Osteocyte (in vitro differentiated cells): Measurements from ENCODE around the gene ERN1. TPM values are rescaled to one million over a fixed set of nuclear protein-coding genes. Genes with fewer than 3 reads are reported as not detected.

Experiments used
- DNase-seq: peaks from one replicate; pipeline ENCODE4 v3.0.0; 2021; ENCODE audit warnings: mixed read lengths; ENCODE audit not compliant: unreplicated experiment; ENCODE audit errors: extremely low spot score
- H3K27ac Mint-ChIP-seq: one replicate; pipeline ENCODE4 v1.8.0; 2021; ENCODE audit warnings: mild to moderate bottlenecking, mixed read lengths; ENCODE audit not compliant: unreplicated experiment
- H3K27me3 Mint-ChIP-seq: one replicate; pipeline ENCODE4 v1.8.0; 2021; ENCODE audit warnings: mixed read lengths; ENCODE audit not compliant: unreplicated experiment
- H3K36me3 Mint-ChIP-seq: one replicate; pipeline ENCODE4 v1.8.0; 2021; ENCODE audit warnings: mixed read lengths; ENCODE audit not compliant: unreplicated experiment
- H3K4me1 Mint-ChIP-seq: one replicate; pipeline ENCODE4 v1.8.0; 2021; ENCODE audit warnings: mixed read lengths; ENCODE audit not compliant: unreplicated experiment
- H3K4me3 Mint-ChIP-seq: one replicate; pipeline ENCODE4 v1.8.0; 2021; ENCODE audit warnings: mild to moderate bottlenecking, moderate library complexity, mixed read lengths; ENCODE audit not compliant: unreplicated experiment
- H3K9me3 Mint-ChIP-seq: one replicate; pipeline ENCODE4 v1.8.0; 2021; ENCODE audit warnings: mixed read lengths; ENCODE audit not compliant: unreplicated experiment
- total RNA-seq: library from RNA; stranded (reverse); gene quantifications from 2 replicates; pipeline ENCODE4 v1.2.1, GENCODE V29; 2021
- TF ChIP-seq, protein P1 (sequence below): fragments of 200-600 bp; sonication (generic); IDR thresholded peaks from 2 replicates; pipeline ENCODE4 v1.5.0; 2021; ENCODE audit warnings: antibody characterized with exemption, mild to moderate bottlenecking, moderate library complexity

The ERN1 gene
- total RNA-seq, 1 donor from 2014 or later: 21.4 TPM

DNA sequence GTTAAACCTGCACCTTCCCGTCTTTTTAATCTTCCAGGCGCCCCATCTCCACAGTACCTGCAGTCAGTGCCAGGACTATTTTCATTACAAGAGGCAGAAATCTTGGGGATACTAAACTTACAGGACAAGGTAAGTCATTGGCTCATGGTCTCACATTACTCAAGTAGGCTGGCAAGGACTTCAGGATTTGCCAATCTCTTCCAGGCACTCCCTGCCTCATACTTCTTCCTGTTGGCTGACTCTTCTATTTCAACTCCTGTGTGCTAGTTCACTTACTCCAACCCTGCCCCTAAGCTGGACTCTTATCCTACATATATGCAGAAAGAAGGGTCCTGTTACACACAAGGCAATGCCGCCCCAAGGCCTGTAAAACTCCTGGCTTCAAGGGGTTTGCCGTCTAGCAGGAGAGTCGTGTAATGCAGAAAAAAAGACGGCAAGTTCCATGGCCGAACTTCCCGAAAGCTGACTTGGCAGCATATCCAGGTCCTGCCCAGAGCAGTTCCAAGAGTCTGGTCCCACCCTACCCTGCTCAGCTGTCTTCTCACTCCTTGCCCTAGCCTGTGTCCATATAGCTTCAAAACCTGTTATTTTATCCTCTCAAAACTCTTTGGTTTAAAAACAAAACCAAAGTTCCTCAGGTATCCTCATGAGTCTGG lies 14.8 kb downstream of the ERN1 start:
- TF ChIP-seq, protein P1, sequence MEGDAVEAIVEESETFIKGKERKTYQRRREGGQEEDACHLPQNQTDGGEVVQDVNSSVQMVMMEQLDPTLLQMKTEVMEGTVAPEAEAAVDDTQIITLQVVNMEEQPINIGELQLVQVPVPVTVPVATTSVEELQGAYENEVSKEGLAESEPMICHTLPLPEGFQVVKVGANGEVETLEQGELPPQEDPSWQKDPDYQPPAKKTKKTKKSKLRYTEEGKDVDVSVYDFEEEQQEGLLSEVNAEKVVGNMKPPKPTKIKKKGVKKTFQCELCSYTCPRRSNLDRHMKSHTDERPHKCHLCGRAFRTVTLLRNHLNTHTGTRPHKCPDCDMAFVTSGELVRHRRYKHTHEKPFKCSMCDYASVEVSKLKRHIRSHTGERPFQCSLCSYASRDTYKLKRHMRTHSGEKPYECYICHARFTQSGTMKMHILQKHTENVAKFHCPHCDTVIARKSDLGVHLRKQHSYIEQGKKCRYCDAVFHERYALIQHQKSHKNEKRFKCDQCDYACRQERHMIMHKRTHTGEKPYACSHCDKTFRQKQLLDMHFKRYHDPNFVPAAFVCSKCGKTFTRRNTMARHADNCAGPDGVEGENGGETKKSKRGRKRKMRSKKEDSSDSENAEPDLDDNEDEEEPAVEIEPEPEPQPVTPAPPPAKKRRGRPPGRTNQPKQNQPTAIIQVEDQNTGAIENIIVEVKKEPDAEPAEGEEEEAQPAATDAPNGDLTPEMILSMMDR: no peak
- Mint-ChIP-seq H3K4me1 (peaks cover 29% of the 10 kb centered on the region), H3K4me3 (no peak overlapping the region), H3K27ac (no peak overlapping the region), H3K36me3 (peaks cover 2% of the 10 kb centered on the region), H3K9me3 (no peaks in the 10 kb centered on the region), H3K27me3 (no peaks in the 10 kb centered on the region)
- DNase-seq: peak; percentile 73

DNA sequence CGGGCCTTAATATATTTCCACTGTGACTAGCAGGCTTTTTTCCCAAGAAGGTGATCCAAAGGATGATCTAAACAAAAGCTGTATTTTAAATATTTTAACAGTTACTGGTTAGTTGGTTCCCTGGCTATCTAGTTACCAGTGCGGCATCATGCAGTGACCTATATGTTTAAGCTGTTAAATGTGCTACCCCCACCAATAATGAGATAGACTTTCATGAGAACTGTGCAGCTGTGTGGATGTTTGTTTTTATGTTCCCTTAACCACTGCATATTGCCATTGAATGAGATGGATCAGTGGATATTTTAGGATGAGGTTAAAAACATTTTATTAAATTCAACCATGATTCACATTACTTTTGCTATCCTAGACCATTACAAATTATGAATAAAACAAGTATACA lies 16.9 kb downstream of the ERN1 start:
- Mint-ChIP-seq H3K36me3 (peaks cover 2% of the 10 kb centered on the region), H3K27me3 (no peaks in the 10 kb centered on the region), H3K4me1 (peaks cover 33% of the 10 kb centered on the region), H3K27ac (no peak overlapping the region), H3K9me3 (no peaks in the 10 kb centered on the region), H3K4me3 (no peak overlapping the region)
- TF ChIP-seq, protein P1: no peak
- DNase-seq: no peak

GRCh38 chr17:64111831-64112230 lies 18.1 kb downstream of the ERN1 start:
- Mint-ChIP-seq H3K27me3 (no peaks in the 10 kb centered on the region), H3K27ac (no peak overlapping the region), H3K4me1 (peaks cover 40% of the 10 kb centered on the region), H3K9me3 (no peaks in the 10 kb centered on the region), H3K4me3 (no peak overlapping the region), H3K36me3 (peaks cover 2% of the 10 kb centered on the region)
- TF ChIP-seq, protein P1: no peak
- no peak for DNase-seq

- H3K27me3 Mint-ChIP-seq: no peaks in the 10 kb centered on the region
- H3K27ac Mint-ChIP-seq: peak overlapping the region; percentile 64
- H3K4me1 Mint-ChIP-seq: peaks cover 42% of the 10 kb centered on the region
- TF ChIP-seq, protein P1: no peak
- H3K36me3 Mint-ChIP-seq: peaks cover 2% of the 10 kb centered on the region
- H3K4me3 Mint-ChIP-seq: no peak overlapping the region
- no peaks in the 10 kb centered on the region for H3K9me3 Mint-ChIP-seq
- DNase-seq: no peak
Measured at GRCh38 chr17:64110379-64111152, 19.4 kb downstream of the ERN1 start.

DNA sequence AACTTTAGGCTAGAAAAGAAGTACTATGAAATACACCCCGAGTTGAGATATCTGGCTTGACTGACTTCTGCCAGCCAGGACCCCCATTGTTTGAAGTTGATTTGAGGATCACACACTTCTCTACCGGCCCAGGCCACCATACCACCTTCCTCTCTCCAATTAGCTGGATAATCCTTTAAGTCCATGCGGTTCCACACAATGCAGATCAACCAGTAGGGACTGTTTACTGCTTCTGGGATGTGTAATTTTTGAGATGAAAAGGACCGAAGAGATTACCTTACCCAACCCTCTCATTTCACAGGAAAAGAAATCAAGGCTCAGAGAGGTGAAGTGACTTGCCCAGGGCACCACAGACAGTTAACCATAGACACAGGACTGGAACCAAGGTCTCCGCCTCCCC lies 20.5 kb downstream of the ERN1 start:
- Mint-ChIP-seq H3K27ac (peak overlapping the region; percentile 64), H3K4me3 (no peak overlapping the region), H3K27me3 (no peaks in the 10 kb centered on the region), H3K36me3 (peaks cover 2% of the 10 kb centered on the region), H3K9me3 (no peaks in the 10 kb centered on the region), H3K4me1 (peaks cover 42% of the 10 kb centered on the region)
- no peak for DNase-seq
- TF ChIP-seq, protein P1: no peak
